CD4-positive, alpha-beta T cell treated with Interleukin-15 for 4 hours (primary cell): ENCODE measurements around the gene RBFOX1.

ENCODE experiments used
- DNase-seq: peaks from one replicate; pipeline ENCODE4 v3.0.0-alpha.2; 2020; ENCODE audit warnings: low spot score

RBFOX1 gene

GRCh38 chr16:7420843-7421242 is 88.2 kb downstream of the RBFOX1 start:
- no peak for DNase-seq

- DNase-seq, result no peak
These were observed 88.9 kb downstream of the RBFOX1 start for GRCh38 chr16:7421578-7421977.

- DNase-seq, result no peak
These were observed 89.6 kb downstream of the RBFOX1 start for GRCh38 chr16:7422036-7422888.

GRCh38 chr16:7423434-7424044 is 90.9 kb downstream of the RBFOX1 start:
- no peak for DNase-seq

GRCh38 chr16:7426161-7426560 is 93.5 kb downstream of the RBFOX1 start:
- no peak for DNase-seq

GRCh38 chr16:7431723-7432122 is 99.1 kb downstream of the RBFOX1 start:
- no peak for DNase-seq

- DNase-seq, result no peak
These were observed 103.7 kb downstream of the RBFOX1 start for GRCh38 chr16:7436306-7436705.

- DNase-seq, result no peak
These were observed 104.6 kb downstream of the RBFOX1 start for GRCh38 chr16:7437135-7437804.

GRCh38 chr16:7437843-7438242 is 105.2 kb downstream of the RBFOX1 start:
- no peak for DNase-seq

- no peak for DNase-seq
These were observed 106.0 kb downstream of the RBFOX1 start for GRCh38 chr16:7438601-7439000.

GRCh38 chr16:7439518-7439917 is 106.9 kb downstream of the RBFOX1 start:
- DNase-seq, result no peak

GRCh38 chr16:7440886-7441400 is 108.3 kb downstream of the RBFOX1 start:
- no peak for DNase-seq

GRCh38 chr16:7442050-7442449 is 109.4 kb downstream of the RBFOX1 start:
- DNase-seq, result no peak

- no peak for DNase-seq
These were observed 110.5 kb downstream of the RBFOX1 start for GRCh38 chr16:7443142-7443541.

- no peak for DNase-seq
These were observed 111.2 kb downstream of the RBFOX1 start for GRCh38 chr16:7443648-7444365.

- DNase-seq, result no peak
These were observed 116.7 kb downstream of the RBFOX1 start for GRCh38 chr16:7449306-7449705.

- no peak for DNase-seq
These were observed 117.2 kb downstream of the RBFOX1 start for GRCh38 chr16:7449808-7450207.

- DNase-seq, result no peak
These were observed 117.8 kb downstream of the RBFOX1 start for GRCh38 chr16:7450440-7450839.

GRCh38 chr16:7452090-7452489 is 119.4 kb downstream of the RBFOX1 start:
- no peak for DNase-seq

- no peak for DNase-seq
These were observed 123.6 kb downstream of the RBFOX1 start for GRCh38 chr16:7456211-7456610.

GRCh38 chr16:7458144-7458543 is 125.5 kb downstream of the RBFOX1 start:
- no peak for DNase-seq

- no peak for DNase-seq
These were observed 137.7 kb downstream of the RBFOX1 start for GRCh38 chr16:7470344-7470743.
